WTC11 (cell line): Measurements from ENCODE around the gene PPP1R14B. TPM values are rescaled to one million over a fixed set of nuclear protein-coding genes. Genes with fewer than 3 reads are reported as not detected.

ENCODE experiments used
- ATAC-seq: fragments of 200-7000 bp; cut with Tn5 transposase; 2 replicates; pipeline ENCODE4 v1.10.0; 2021; ENCODE audit warnings: mild to moderate bottlenecking, moderate library complexity
- CTCF ChIA-PET: fragments of 300-600 bp; sonication (Branson Sonifier 250); formaldehyde crosslinking; loops from one replicate; lab custom pipeline; 2021; ENCODE audit warnings: antibody characterized with exemption; lab: Charles Lee
- POLR2A ChIA-PET: fragments of 350-600 bp; sonication (Branson Sonifier 250); formaldehyde crosslinking; loops from one replicate; lab custom pipeline; 2021; ENCODE audit warnings: antibody characterized with exemption; lab: Charles Lee
- DNase-seq: peaks from one replicate; pipeline ENCODE4 v3.0.0; 2021; ENCODE audit warnings: low spot score
- H3K27ac Mint-ChIP-seq: 2 replicates; pipeline ENCODE4 v1.8.0; 2021; ENCODE audit warnings: mixed read lengths
- H3K27me3 Mint-ChIP-seq: 2 replicates; pipeline ENCODE4 v1.8.0; 2021; ENCODE audit warnings: low read depth, mild to moderate bottlenecking, moderate library complexity, mixed read lengths
- H3K36me3 Mint-ChIP-seq: 2 replicates; pipeline ENCODE4 v1.8.0; 2021; ENCODE audit warnings: mixed read lengths
- H3K4me1 Mint-ChIP-seq: 2 replicates; pipeline ENCODE4 v1.8.0; 2022; ENCODE audit warnings: mixed read lengths
- H3K4me3 Mint-ChIP-seq: 2 replicates; pipeline ENCODE4 v1.8.0; 2021; ENCODE audit warnings: mild to moderate bottlenecking, moderate library complexity, mixed read lengths
- H3K9me3 Mint-ChIP-seq: 2 replicates; pipeline ENCODE4 v1.8.0; 2021; ENCODE audit warnings: mixed read lengths
- ATF1 ChIP-seq: sonication (generic); formaldehyde crosslinking; IDR thresholded peaks from 2 replicates; pipeline ENCODE4 v1.8.1; 2023; ENCODE audit warnings: mild to moderate bottlenecking, moderate library complexity, missing genetic modification reagents
- CBFB ChIP-seq: sonication (generic); formaldehyde crosslinking; IDR thresholded peaks from 2 replicates; pipeline ENCODE4 v1.8.1; 2022; ENCODE audit warnings: mild to moderate bottlenecking, low read depth, missing genetic modification reagents
- CREM ChIP-seq: sonication (generic); formaldehyde crosslinking; IDR thresholded peaks from 2 replicates; pipeline ENCODE4 v1.8.1; 2022; ENCODE audit warnings: mild to moderate bottlenecking, missing genetic modification reagents, moderate library complexity
- ETV6 ChIP-seq: sonication (generic); formaldehyde crosslinking; IDR thresholded peaks from 2 replicates; pipeline ENCODE4 v1.8.1; 2022; ENCODE audit warnings: mild to moderate bottlenecking, missing genetic modification reagents
- FOXJ3 ChIP-seq: sonication (generic); formaldehyde crosslinking; IDR thresholded peaks from 2 replicates; pipeline ENCODE4 v1.9.0; 2021; ENCODE audit warnings: missing genetic modification reagents, mild to moderate bottlenecking, borderline replicate concordance
- IRF2 ChIP-seq: sonication (generic); formaldehyde crosslinking; IDR thresholded peaks from 2 replicates; pipeline ENCODE4 v1.8.0; 2022; ENCODE audit warnings: low read depth, missing genetic modification reagents, borderline replicate concordance
- NFATC4 ChIP-seq: fragments of 250-450 bp; sonication (Bioruptor Pico); IDR thresholded peaks from 2 replicates; pipeline ENCODE4 v1.9.0; 2021; ENCODE audit warnings: mild to moderate bottlenecking
- NR3C1 ChIP-seq: sonication (generic); formaldehyde crosslinking; conservative IDR thresholded peaks from 2 replicates; pipeline ENCODE4 v1.8.1; 2023; ENCODE audit warnings: low read depth, mild to moderate bottlenecking, missing genetic modification reagents
- SMAD4 ChIP-seq: sonication (generic); formaldehyde crosslinking; IDR thresholded peaks from 2 replicates; pipeline ENCODE4 v1.8.0; 2022; ENCODE audit warnings: mild to moderate bottlenecking, missing genetic modification reagents
- TEAD4 ChIP-seq: sonication (generic); formaldehyde crosslinking; IDR thresholded peaks from 2 replicates; pipeline ENCODE4 v1.8.0; 2022; ENCODE audit warnings: mild to moderate bottlenecking, missing genetic modification reagents
- ZBTB21 ChIP-seq: sonication (generic); formaldehyde crosslinking; IDR thresholded peaks from 2 replicates; pipeline ENCODE4 v1.8.1; 2023; ENCODE audit warnings: mild to moderate bottlenecking, missing genetic modification reagents, borderline replicate concordance
- ZNF219 ChIP-seq: sonication (generic); formaldehyde crosslinking; IDR thresholded peaks from 2 replicates; pipeline ENCODE4 v1.8.0; 2023; ENCODE audit warnings: missing genetic modification reagents, mild to moderate bottlenecking, borderline replicate concordance
- ZNF423 ChIP-seq: fragments of 250-450 bp; sonication (Bioruptor Pico); IDR thresholded peaks from 2 replicates; pipeline ENCODE4 v2.1.2; 2022; ENCODE audit warnings: mild to moderate bottlenecking, moderate library complexity
- total RNA-seq: library from RNA; stranded (reverse); gene quantifications from 3 replicates; pipeline ENCODE4 v1.2.3, GENCODE V29; 2021
- TF ChIP-seq, protein P1 (sequence below): sonication (generic); formaldehyde crosslinking; IDR thresholded peaks from 2 replicates; pipeline ENCODE4 v1.8.0; 2023; ENCODE audit warnings: missing genetic modification reagents, mild to moderate bottlenecking, borderline replicate concordance
- TF ChIP-seq, protein P2 (sequence below): sonication (generic); formaldehyde crosslinking; IDR thresholded peaks from 2 replicates; pipeline ENCODE4 v1.8.0; 2022; ENCODE audit warnings: missing genetic modification reagents
- TF ChIP-seq, protein P3 (sequence below): fragments of 250-450 bp; sonication (Bioruptor Pico); IDR thresholded peaks from 2 replicates; pipeline ENCODE4 v1.8.0; 2021; ENCODE audit warnings: mild to moderate bottlenecking
- TF ChIP-seq, protein P4 (sequence below): sonication (generic); formaldehyde crosslinking; IDR thresholded peaks from 2 replicates; pipeline ENCODE4 v1.8.0; 2022; ENCODE audit warnings: mild to moderate bottlenecking, missing genetic modification reagents
- TF ChIP-seq, protein P5 (sequence below): sonication (generic); formaldehyde crosslinking; IDR thresholded peaks from 2 replicates; pipeline ENCODE4 v1.8.0; 2022; ENCODE audit warnings: mild to moderate bottlenecking, missing genetic modification reagents
- TF ChIP-seq, protein P6 (sequence below): fragments of 200-600 bp; IDR thresholded peaks from 2 replicates; pipeline ENCODE4 v1.8.0; 2022; ENCODE audit warnings: antibody characterized with exemption
- TF ChIP-seq, protein P7 (sequence below): fragments of 250-450 bp; sonication (Bioruptor Pico); IDR thresholded peaks from 2 replicates; pipeline ENCODE4 v2.1.2; 2022; ENCODE audit warnings: mild to moderate bottlenecking, moderate library complexity

The PPP1R14B gene
- total RNA-seq, 1 experiment from 2014 or later, result 471 TPM

DNA sequence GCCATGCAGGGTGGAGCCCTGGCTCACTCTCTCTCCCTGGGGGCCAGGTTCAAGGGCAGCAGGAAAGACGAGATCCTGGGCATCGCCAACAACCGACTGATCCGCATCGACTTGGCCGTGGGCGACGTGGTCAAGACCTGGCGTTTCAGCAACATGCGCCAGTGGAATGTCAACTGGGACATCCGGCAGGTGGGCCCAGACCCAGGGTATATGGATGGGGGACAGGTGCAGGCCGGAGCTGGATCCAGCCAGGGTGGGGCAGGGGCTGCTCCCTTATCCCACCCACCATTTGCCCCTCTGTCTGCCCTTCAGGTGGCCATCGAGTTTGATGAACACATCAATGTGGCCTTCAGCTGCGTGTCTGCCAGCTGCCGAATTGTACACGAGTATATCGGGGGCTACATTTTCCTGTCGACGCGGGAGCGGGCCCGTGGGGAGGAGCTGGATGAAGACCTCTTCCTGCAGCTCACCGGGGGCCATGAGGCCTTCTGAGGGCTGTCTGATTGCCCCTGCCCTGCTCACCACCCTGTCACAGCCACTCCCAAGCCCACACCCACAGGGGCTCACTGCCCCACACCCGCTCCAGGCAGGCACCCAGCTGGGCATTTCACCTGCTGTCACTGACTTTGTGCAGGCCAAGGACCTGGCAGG is 23.6 kb downstream of the PPP1R14B start:
- peaks cover 15% of the 10 kb centered on the region for H3K4me1 Mint-ChIP-seq
- no peak overlapping the region for H3K27ac Mint-ChIP-seq
- POLR2A ChIA-PET, result interaction anchor here (0.6 to 1.0 kb wide), 3 partner anchors 9 to 22 kb away, joined by 3 to 5 read pairs (median 5); no protein-coding TSS in a partner anchor
- no peaks in the 10 kb centered on the region for H3K27me3 Mint-ChIP-seq
- TF ChIP-seq TEAD4 (CRISPR knock-in tag), result no peak
- TF ChIP-seq, protein P1, sequence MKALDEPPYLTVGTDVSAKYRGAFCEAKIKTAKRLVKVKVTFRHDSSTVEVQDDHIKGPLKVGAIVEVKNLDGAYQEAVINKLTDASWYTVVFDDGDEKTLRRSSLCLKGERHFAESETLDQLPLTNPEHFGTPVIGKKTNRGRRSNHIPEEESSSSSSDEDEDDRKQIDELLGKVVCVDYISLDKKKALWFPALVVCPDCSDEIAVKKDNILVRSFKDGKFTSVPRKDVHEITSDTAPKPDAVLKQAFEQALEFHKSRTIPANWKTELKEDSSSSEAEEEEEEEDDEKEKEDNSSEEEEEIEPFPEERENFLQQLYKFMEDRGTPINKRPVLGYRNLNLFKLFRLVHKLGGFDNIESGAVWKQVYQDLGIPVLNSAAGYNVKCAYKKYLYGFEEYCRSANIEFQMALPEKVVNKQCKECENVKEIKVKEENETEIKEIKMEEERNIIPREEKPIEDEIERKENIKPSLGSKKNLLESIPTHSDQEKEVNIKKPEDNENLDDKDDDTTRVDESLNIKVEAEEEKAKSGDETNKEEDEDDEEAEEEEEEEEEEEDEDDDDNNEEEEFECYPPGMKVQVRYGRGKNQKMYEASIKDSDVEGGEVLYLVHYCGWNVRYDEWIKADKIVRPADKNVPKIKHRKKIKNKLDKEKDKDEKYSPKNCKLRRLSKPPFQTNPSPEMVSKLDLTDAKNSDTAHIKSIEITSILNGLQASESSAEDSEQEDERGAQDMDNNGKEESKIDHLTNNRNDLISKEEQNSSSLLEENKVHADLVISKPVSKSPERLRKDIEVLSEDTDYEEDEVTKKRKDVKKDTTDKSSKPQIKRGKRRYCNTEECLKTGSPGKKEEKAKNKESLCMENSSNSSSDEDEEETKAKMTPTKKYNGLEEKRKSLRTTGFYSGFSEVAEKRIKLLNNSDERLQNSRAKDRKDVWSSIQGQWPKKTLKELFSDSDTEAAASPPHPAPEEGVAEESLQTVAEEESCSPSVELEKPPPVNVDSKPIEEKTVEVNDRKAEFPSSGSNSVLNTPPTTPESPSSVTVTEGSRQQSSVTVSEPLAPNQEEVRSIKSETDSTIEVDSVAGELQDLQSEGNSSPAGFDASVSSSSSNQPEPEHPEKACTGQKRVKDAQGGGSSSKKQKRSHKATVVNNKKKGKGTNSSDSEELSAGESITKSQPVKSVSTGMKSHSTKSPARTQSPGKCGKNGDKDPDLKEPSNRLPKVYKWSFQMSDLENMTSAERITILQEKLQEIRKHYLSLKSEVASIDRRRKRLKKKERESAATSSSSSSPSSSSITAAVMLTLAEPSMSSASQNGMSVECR (CRISPR knock-in tag), result no peak
- TF ChIP-seq ZBTB21, result no peak
- TF ChIP-seq, protein P2, sequence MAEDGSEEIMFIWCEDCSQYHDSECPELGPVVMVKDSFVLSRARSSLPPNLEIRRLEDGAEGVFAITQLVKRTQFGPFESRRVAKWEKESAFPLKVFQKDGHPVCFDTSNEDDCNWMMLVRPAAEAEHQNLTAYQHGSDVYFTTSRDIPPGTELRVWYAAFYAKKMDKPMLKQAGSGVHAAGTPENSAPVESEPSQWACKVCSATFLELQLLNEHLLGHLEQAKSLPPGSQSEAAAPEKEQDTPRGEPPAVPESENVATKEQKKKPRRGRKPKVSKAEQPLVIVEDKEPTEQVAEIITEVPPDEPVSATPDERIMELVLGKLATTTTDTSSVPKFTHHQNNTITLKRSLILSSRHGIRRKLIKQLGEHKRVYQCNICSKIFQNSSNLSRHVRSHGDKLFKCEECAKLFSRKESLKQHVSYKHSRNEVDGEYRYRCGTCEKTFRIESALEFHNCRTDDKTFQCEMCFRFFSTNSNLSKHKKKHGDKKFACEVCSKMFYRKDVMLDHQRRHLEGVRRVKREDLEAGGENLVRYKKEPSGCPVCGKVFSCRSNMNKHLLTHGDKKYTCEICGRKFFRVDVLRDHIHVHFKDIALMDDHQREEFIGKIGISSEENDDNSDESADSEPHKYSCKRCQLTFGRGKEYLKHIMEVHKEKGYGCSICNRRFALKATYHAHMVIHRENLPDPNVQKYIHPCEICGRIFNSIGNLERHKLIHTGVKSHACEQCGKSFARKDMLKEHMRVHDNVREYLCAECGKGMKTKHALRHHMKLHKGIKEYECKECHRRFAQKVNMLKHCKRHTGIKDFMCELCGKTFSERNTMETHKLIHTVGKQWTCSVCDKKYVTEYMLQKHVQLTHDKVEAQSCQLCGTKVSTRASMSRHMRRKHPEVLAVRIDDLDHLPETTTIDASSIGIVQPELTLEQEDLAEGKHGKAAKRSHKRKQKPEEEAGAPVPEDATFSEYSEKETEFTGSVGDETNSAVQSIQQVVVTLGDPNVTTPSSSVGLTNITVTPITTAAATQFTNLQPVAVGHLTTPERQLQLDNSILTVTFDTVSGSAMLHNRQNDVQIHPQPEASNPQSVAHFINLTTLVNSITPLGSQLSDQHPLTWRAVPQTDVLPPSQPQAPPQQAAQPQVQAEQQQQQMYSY (CRISPR knock-in tag), result no peak
- TF ChIP-seq ATF1 (CRISPR knock-in tag), result no peak
- TF ChIP-seq, protein P3, sequence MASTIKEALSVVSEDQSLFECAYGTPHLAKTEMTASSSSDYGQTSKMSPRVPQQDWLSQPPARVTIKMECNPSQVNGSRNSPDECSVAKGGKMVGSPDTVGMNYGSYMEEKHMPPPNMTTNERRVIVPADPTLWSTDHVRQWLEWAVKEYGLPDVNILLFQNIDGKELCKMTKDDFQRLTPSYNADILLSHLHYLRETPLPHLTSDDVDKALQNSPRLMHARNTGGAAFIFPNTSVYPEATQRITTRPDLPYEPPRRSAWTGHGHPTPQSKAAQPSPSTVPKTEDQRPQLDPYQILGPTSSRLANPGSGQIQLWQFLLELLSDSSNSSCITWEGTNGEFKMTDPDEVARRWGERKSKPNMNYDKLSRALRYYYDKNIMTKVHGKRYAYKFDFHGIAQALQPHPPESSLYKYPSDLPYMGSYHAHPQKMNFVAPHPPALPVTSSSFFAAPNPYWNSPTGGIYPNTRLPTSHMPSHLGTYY (CRISPR knock-in tag), result no peak
- TF ChIP-seq CBFB (CRISPR knock-in tag), result no peak
- TF ChIP-seq, protein P4, sequence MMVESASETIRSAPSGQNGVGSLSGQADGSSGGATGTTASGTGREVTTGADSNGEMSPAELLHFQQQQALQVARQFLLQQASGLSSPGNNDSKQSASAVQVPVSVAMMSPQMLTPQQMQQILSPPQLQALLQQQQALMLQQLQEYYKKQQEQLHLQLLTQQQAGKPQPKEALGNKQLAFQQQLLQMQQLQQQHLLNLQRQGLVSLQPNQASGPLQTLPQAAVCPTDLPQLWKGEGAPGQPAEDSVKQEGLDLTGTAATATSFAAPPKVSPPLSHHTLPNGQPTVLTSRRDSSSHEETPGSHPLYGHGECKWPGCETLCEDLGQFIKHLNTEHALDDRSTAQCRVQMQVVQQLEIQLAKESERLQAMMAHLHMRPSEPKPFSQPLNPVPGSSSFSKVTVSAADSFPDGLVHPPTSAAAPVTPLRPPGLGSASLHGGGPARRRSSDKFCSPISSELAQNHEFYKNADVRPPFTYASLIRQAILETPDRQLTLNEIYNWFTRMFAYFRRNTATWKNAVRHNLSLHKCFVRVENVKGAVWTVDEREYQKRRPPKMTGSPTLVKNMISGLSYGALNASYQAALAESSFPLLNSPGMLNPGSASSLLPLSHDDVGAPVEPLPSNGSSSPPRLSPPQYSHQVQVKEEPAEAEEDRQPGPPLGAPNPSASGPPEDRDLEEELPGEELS, result no peak
- TF ChIP-seq CREM (CRISPR knock-in tag), result no peak
- no peak for TF ChIP-seq IRF2 (CRISPR knock-in tag)
- TF ChIP-seq, protein P5, sequence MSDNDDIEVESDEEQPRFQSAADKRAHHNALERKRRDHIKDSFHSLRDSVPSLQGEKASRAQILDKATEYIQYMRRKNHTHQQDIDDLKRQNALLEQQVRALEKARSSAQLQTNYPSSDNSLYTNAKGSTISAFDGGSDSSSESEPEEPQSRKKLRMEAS, result no peak
- TF ChIP-seq, protein P6, sequence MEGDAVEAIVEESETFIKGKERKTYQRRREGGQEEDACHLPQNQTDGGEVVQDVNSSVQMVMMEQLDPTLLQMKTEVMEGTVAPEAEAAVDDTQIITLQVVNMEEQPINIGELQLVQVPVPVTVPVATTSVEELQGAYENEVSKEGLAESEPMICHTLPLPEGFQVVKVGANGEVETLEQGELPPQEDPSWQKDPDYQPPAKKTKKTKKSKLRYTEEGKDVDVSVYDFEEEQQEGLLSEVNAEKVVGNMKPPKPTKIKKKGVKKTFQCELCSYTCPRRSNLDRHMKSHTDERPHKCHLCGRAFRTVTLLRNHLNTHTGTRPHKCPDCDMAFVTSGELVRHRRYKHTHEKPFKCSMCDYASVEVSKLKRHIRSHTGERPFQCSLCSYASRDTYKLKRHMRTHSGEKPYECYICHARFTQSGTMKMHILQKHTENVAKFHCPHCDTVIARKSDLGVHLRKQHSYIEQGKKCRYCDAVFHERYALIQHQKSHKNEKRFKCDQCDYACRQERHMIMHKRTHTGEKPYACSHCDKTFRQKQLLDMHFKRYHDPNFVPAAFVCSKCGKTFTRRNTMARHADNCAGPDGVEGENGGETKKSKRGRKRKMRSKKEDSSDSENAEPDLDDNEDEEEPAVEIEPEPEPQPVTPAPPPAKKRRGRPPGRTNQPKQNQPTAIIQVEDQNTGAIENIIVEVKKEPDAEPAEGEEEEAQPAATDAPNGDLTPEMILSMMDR, result no peak
- no peak for TF ChIP-seq SMAD4 (CRISPR knock-in tag)
- TF ChIP-seq ZNF423 (CRISPR knock-in tag), result no peak
- no peak for TF ChIP-seq ZNF219
- no peak for TF ChIP-seq NFATC4 (CRISPR knock-in tag)
- TF ChIP-seq, protein P7, sequence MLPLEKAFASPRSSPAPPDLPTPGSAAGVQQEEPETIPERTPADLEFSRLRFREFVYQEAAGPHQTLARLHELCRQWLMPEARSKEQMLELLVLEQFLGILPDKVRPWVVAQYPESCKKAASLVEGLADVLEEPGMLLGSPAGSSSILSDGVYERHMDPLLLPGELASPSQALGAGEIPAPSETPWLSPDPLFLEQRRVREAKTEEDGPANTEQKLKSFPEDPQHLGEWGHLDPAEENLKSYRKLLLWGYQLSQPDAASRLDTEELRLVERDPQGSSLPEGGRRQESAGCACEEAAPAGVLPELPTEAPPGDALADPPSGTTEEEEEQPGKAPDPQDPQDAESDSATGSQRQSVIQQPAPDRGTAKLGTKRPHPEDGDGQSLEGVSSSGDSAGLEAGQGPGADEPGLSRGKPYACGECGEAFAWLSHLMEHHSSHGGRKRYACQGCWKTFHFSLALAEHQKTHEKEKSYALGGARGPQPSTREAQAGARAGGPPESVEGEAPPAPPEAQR (CRISPR knock-in tag), result no peak
- TF ChIP-seq FOXJ3 (CRISPR knock-in tag), result no peak
- no peak for TF ChIP-seq ETV6 (CRISPR knock-in tag)
- no peak for TF ChIP-seq NR3C1 (CRISPR knock-in tag)
- no peaks in the 10 kb centered on the region for H3K9me3 Mint-ChIP-seq
- DNase-seq (no peak), ATAC-seq (no peak)
- CTCF ChIA-PET, result interaction anchor here (1.0 to 2.1 kb wide), 2 partner anchors 18 to 19 kb away, joined by 3 to 7 read pairs; no protein-coding TSS in a partner anchor
- no peaks in the 10 kb centered on the region for H3K36me3 Mint-ChIP-seq
- H3K4me3 Mint-ChIP-seq, result no peak overlapping the region
